ENCODE measurements around the gene THEM4.
"Not testable (repeated sequence)": the region's sequence is repeated elsewhere in the genome, so short reads cannot be mapped to it uniquely, and the experiment has no call there.

THEM4 gene

GRCh38 chr1:151855516-151855915 is 53.8 kb downstream of the THEM4 start:
- H3K36me3 Mint-ChIP-seq, DNase-seq, H3K27ac Mint-ChIP-seq, CTCF ChIA-PET, H3K4me1 Mint-ChIP-seq, H3K4me3 Mint-ChIP-seq, H3K9me3 Mint-ChIP-seq: not testable (repeated sequence)
- H3K27me3 Mint-ChIP-seq = peaks cover 20% of the 10 kb centered on the region

DNA sequence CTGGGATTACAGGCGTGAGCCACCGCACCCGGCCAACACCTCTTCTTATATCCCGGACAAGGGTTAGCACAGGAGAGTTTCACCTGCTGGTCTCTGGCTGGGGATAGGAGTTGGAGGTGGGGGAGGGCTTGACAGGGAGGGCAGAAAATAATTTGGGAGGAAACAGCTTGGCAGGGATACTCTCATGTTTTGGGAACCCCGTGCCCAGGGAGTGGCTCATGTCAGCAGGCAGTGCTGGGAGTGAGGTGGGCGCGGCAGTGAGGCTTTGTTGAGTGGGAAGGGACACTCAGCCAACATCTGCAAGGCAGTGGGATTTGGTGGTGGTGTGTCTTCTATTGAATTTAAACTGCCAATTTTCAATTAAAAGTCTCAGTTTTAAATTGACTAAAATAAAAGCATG is 54.7 kb downstream of the THEM4 start:
- no peak for DNase-seq
- H3K27me3 Mint-ChIP-seq = peaks cover 17% of the 10 kb centered on the region
- H3K9me3 Mint-ChIP-seq = no peaks in the 10 kb centered on the region
- no peak overlapping the region for H3K27ac Mint-ChIP-seq
- H3K4me1 Mint-ChIP-seq = no peaks in the 10 kb centered on the region
- no peaks in the 10 kb centered on the region for H3K36me3 Mint-ChIP-seq
- H3K4me3 Mint-ChIP-seq = no peak overlapping the region
- CTCF ChIA-PET = no interaction called here

DNA sequence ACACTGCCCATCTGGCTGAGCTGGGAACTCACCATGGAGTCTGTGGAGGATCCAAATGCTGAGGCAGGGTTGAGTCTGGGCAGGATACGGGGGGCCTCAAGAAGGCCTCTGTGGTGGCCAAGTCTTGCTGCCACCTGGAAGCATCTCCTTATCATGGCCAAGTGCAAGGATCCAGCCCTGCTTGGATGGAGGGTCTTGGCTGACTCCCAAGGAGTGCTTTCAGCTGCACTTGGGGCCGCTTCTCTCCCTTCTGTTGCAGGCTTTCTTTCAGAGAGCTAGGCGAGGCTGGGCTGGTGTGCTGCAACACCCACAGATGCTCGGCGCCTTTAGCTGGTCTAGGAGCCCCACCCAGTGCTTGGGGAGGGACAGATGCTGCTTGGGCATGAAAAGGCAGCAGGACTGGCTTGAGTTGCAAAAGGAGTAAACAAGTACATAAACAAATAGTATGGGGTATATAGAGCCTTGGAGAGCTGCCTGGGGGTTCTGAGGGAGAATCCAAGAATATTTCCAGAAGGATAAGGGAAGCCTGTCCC is 55.8 kb downstream of the THEM4 start, which contains the start of gene THEM5:
TSS of gene THEM5 (minus strand) at position 302 of the 533 bp plus-strand sequence. CDS start at position 155, 147 bp downstream.
- no peak for DNase-seq
- no peak within 1 kb of the TSS for H3K4me3 Mint-ChIP-seq
- peaks cover 9% of the 10 kb centered on the region for H3K27me3 Mint-ChIP-seq
- no peaks in the 10 kb centered on the region for H3K9me3 Mint-ChIP-seq
- H3K4me1 Mint-ChIP-seq = no peaks in the 10 kb centered on the region
- no peak within 1 kb of the TSS for H3K27ac Mint-ChIP-seq
- CTCF ChIA-PET = interaction anchor here (0.7 to 1.4 kb wide), 4 partner anchors 9 to 552 kb away, joined by 3 read pairs; partner anchors contain the start of gene C2CD4D
- H3K36me3 Mint-ChIP-seq = no peaks in the 10 kb centered on the region

DNA sequence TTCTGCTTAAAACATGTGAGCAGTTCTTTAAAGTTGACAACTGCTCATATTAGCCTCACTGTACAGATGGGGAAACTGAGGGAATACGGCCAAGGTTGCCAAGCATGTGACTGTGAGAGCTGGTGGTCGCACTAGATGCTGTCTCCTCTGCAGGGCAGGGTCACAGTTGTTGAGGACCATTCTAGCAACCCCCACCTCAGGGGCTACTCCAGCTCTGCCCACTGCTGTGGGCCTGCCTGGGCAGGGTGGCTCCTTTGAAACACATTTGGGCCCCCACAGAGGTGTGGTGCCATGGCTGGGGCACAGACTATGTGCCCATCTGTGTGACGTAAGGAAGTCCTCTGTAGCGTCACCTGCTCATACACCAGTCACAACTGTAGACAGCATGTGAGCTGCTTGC is 56.6 kb downstream of the THEM4 start:
- DNase-seq = no peak
- CTCF ChIA-PET = interaction anchor here (0.8 to 1.4 kb wide), 2 partner anchors 10 to 13 kb away, joined by 3 read pairs; partner anchors contain the start of gene C2CD4D
- Mint-ChIP-seq H3K4me1 (no peaks in the 10 kb centered on the region), H3K27ac (no peak overlapping the region), H3K9me3 (no peaks in the 10 kb centered on the region), H3K27me3 (peaks cover 9% of the 10 kb centered on the region), H3K4me3 (no peak overlapping the region), H3K36me3 (no peaks in the 10 kb centered on the region)

- CTCF ChIA-PET = no interaction called here
- no peak overlapping the region for H3K27ac Mint-ChIP-seq
Measured at GRCh38 chr1:151851886-151852285, 57.4 kb downstream of the THEM4 start.

DNA sequence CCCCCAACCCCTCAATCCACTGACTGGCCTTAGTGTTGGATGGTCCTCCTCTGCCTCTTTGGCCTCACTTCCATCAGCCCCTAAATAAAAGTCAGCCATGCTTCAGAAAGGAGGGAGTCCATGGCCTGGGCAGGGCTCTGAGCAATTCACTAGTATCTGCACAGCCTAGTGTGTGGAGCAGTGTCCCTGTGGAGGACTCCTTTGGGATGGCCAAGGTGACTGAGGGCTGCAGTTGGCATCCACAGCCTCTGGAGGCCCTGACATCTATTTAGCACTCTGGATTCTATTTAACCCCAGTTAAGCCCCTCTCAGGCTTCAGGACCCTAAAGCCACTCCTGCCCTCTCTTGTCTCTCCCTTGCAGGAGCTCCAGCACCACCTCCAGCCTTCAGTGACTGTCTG is 59.4 kb downstream of the THEM4 start:
- CTCF ChIA-PET = no interaction called here
- DNase-seq = no peak
- Mint-ChIP-seq H3K27ac (no peak overlapping the region), H3K4me3 (no peak overlapping the region), H3K4me1 (no peaks in the 10 kb centered on the region), H3K27me3 (no peaks in the 10 kb centered on the region), H3K36me3 (no peaks in the 10 kb centered on the region), H3K9me3 (no peaks in the 10 kb centered on the region)

More at GRCh38 chr1:151851886-151852285, 57.4 kb downstream of the THEM4 start:
- H3K4me1 Mint-ChIP-seq = no peaks in the 10 kb centered on the region
- H3K27me3 Mint-ChIP-seq = peaks cover 5% of the 10 kb centered on the region
- H3K36me3 Mint-ChIP-seq = no peaks in the 10 kb centered on the region
- DNase-seq = no peak
- H3K9me3 Mint-ChIP-seq = no peaks in the 10 kb centered on the region
- H3K4me3 Mint-ChIP-seq = no peak overlapping the region

- no peak overlapping the region for H3K4me3 Mint-ChIP-seq
- H3K9me3 Mint-ChIP-seq = no peaks in the 10 kb centered on the region
- H3K27me3 Mint-ChIP-seq = peaks cover 5% of the 10 kb centered on the region
- no peaks in the 10 kb centered on the region for H3K36me3 Mint-ChIP-seq
- no peak overlapping the region for H3K27ac Mint-ChIP-seq
- CTCF ChIA-PET = no interaction called here
- DNase-seq = no peak
- H3K4me1 Mint-ChIP-seq = no peaks in the 10 kb centered on the region
Measured at GRCh38 chr1:151849126-151849525, 60.2 kb downstream of the THEM4 start.

DNA sequence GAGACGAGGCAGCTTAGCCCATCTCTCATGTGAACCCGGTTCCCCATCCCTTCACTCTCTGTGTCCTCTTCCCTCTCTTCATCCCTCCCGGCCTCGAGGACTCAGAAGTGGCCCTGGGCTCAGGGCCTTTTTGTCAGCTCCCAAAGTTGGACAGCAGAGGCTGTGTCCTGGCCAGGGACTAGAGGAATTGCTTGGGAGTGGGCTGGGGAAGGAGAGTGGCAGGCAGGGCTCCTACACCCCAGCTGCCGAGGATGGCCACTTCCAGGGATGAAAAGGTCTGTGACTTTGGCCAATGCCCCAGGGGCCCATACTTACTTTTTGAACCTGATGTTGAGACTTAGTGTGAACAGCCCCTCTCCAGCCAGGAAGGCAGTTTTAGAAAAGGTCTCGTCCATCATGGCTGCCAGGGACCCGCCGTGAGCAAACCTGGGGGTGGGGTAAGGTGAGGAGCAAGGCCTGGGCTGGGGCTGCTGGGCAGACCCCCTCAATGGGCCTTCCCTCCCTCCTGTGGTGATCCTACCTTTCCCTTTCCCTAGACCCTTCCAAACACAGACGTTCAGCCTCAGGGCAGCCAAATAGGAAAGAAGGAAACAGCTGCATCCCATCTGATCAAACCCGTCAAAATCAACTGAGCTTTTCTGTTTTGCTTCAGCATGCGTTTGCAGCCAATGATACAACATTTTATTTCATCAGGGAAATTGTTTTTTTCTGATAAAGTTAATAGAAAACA is 61.3 kb downstream of the THEM4 start:
- no peaks in the 10 kb centered on the region for H3K4me1 Mint-ChIP-seq
- H3K9me3 Mint-ChIP-seq = no peaks in the 10 kb centered on the region
- H3K4me3 Mint-ChIP-seq = no peak overlapping the region
- no peaks in the 10 kb centered on the region for H3K36me3 Mint-ChIP-seq
- peaks cover 5% of the 10 kb centered on the region for H3K27me3 Mint-ChIP-seq
- CTCF ChIA-PET = no interaction called here
- H3K27ac Mint-ChIP-seq = no peak overlapping the region
- DNase-seq = no peak

- CTCF ChIA-PET = interaction anchor here (0.7 to 1.2 kb wide), 3 partner anchors 10 to 154 kb away, joined by 3 read pairs; partner anchors contain the start of gene RIIAD1
- Mint-ChIP-seq H3K27ac (no peak overlapping the region), H3K4me1 (peaks cover under 1% of the 10 kb centered on the region), H3K27me3 (peaks cover 5% of the 10 kb centered on the region), H3K9me3 (no peaks in the 10 kb centered on the region), H3K36me3 (no peaks in the 10 kb centered on the region), H3K4me3 (no peak overlapping the region)
- DNase-seq = no peak
Measured at GRCh38 chr1:151846686-151847237, 62.5 kb downstream of the THEM4 start.

DNA sequence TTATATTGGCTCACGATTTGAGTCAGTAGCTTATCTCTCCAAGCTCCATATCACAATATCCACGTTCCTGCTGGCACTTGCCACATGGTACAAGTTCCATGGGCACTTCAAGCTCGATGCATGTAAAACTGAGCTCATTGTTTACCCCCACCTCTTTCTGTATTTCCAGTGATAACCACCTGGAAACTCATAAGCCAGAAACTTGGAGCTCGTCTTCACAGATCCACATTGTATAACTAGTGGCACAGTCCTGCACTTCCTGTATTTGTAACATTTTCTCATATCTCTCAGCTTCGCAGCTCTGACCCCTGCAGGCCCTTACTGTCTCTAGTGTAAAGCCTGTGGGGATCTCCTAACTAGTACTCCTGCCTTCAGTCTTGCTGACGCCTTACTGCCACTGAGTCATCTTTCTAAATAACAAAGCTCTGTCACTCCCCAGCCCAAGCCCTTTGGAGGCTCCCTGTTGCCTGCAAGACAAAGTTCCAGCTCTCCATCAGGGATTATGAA is 63.2 kb downstream of the THEM4 start:
- H3K9me3 Mint-ChIP-seq = no peaks in the 10 kb centered on the region
- CTCF ChIA-PET = interaction anchor here (0.7 to 1.2 kb wide), 4 partner anchors 9 to 155 kb away, joined by 3 read pairs; partner anchors contain the start of gene RIIAD1
- H3K4me1 Mint-ChIP-seq = peaks cover 3% of the 10 kb centered on the region
- H3K27me3 Mint-ChIP-seq = peaks cover 5% of the 10 kb centered on the region
- no peak overlapping the region for H3K4me3 Mint-ChIP-seq
- no peaks in the 10 kb centered on the region for H3K36me3 Mint-ChIP-seq
- no peak for DNase-seq
- H3K27ac Mint-ChIP-seq = no peak overlapping the region

DNA sequence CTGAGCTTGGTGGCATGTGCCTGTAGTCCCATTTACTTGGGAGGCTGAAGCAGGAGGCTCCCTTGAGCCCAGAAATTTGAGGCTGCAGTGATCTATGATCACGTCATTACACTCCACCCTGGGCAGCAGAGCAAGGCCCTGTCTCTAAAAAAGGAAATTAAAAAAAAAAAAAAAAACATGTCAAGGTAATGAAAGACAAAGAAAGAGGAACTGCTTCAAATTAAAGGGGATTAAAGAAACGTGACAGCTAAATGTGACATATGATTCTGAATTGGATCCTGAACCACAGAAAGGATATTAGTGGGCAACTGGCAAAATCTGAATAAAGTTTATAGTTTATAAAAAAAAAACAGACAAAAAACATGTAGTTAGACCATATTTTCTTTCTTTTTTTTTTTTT is 65.9 kb downstream of the THEM4 start:
- CTCF ChIA-PET = no interaction called here
- Mint-ChIP-seq H3K27ac (no peak overlapping the region), H3K36me3 (no peaks in the 10 kb centered on the region)

DNA sequence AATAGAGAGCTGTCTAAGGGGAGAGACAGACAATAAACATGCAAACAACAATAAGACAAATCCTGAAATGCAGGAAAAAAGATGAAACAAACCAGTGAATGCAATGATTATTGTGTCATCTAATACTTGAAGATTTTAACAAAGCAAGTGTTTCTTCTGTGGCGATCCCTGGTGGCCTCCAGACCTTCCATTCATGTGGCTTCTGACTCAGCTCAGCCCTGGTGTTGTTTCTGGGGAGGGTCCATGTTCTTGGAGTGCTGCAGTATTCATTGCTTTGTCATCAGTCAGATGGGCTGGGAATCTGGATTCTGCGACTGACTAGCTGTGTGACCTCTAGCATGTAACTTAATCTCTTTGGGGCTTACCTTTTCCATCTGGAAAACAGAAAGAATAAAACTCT is 68.2 kb downstream of the THEM4 start:
- Mint-ChIP-seq H3K36me3 (no peaks in the 10 kb centered on the region), H3K4me1 (peaks cover 43% of the 10 kb centered on the region), H3K9me3 (no peaks in the 10 kb centered on the region), H3K27ac (no peak overlapping the region), H3K4me3 (no peak overlapping the region), H3K27me3 (peaks cover 44% of the 10 kb centered on the region)
- CTCF ChIA-PET = interaction anchor here (1.3 to 1.6 kb wide), 2 partner anchors 107 to 127 kb away, joined by 4 to 5 read pairs; no protein-coding TSS in a partner anchor
- no peak for DNase-seq

More for the DNA sequence above, 65.9 kb downstream of the THEM4 start:
- no peak overlapping the region for H3K4me3 Mint-ChIP-seq
- peaks cover 26% of the 10 kb centered on the region for H3K4me1 Mint-ChIP-seq
- H3K27me3 Mint-ChIP-seq = peaks cover 25% of the 10 kb centered on the region
- no peaks in the 10 kb centered on the region for H3K9me3 Mint-ChIP-seq
- no peak for DNase-seq

- Mint-ChIP-seq H3K36me3 (no peaks in the 10 kb centered on the region), H3K9me3 (no peaks in the 10 kb centered on the region), H3K27ac (no peak overlapping the region), H3K4me3 (peak overlapping the region; percentile 74), H3K27me3 (peaks cover 44% of the 10 kb centered on the region), H3K4me1 (peaks cover 45% of the 10 kb centered on the region)
- DNase-seq = no peak
- CTCF ChIA-PET = interaction anchor here (1.0 to 1.6 kb wide), 5 partner anchors 10 to 106 kb away, joined by 3 to 5 read pairs (median 4); partner anchors contain the start of gene THEM5
Measured at GRCh38 chr1:151840421-151840820, 68.9 kb downstream of the THEM4 start.

Measured in activated naive CD4-positive, alpha-beta T cell treated with anti-CD3 and anti-CD28 coated beads, Interleukin-2, amount 10 ng/mL, durations not matched to agents 7 days and 5 days (primary cell).